KBM-7 (cell line): Measurements from ENCODE around the gene GPR17.

Experiments used
- DNase-seq: peaks from one replicate; pipeline ENCODE4 v3.0.0-alpha.2; 2015
- in situ Hi-C: fragments of 300-500 bp; cut with MboI; formaldehyde crosslinking; loops from 2 replicates; pipeline ENCODE4 v1.14.3; 2020; ENCODE audit warnings: low sequenced_read_pairs, low pct_unique_long_range_greater_than_20kb, mixed read lengths

Gene GPR17

DNA sequence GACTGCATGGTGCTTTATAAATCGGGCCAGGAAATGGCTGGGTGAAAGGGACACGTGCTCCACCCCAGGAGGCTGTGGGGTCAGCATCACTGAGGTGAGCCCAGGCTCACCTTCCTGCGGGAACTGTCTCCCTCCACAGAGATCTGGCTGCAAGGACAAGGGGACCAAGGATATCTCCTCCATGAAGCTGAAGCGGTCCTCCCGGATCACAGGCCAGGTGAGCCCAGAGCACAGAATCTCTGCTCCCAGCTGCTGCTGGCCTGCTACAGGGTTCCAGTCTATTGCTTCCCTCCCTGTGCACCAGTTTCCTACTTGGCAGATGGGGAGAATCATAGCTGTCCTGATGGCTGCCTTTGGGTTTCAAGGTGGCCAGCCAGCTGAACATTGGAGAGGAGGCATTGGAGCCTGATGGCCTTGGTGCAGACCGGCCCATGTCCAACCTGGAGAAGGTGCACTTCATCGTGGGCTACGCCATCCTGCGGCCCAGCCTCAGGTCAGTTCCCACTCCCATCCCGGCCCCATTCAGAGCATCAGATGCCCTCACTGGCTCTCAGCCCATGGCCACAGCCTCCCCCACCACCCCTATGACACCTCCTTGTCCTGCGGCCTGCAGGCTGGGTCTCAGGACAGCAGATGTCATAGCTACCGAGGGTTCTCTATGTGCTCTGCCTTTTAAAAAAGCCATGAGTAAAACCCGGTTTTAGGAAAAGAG lies 33.7 kb upstream of the GPR17 start:
- in situ Hi-C loops, result no loop called here
- DNase-seq, result no peak

GRCh38 chr2:127614246-127614645 lies 31.7 kb upstream of the GPR17 start:
- DNase-seq, result no peak
- in situ Hi-C loops, result no loop called here

GRCh38 chr2:127614731-127615130 lies 31.2 kb upstream of the GPR17 start:
- in situ Hi-C loops, result no loop called here
- DNase-seq, result no peak

DNA sequence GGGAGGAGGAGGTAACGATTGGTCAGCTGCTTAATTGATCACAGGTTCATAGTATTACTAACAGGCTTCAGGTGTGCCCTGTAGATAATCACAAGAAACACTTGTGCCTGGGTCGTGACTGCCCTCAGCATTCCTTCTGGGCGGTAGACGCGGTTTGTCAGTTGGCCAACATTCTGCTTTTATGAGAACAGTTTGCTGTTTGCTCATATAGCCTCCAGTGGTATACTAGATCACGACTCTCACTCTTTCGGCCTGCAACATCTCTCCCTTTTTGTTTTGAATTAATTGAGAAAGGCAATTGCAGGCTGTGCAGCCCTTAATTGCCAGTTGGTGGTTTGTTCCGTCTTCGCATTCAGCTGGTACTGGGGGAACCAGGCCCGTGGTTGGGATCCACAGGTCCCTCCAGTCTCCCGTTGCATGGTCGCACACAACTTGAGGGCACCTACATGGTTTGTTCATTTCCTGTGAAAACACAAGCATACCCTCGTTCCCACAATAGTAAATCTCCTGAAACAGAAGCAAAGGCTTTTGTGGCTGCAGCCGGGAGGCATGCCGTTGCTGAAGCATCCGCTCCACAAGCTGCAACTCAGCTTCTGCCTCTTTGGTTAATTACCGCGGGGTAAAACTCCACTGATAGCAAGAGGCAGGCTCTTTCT lies 30.3 kb upstream of the GPR17 start:
- in situ Hi-C loops, result no loop called here
- no peak for DNase-seq

DNA sequence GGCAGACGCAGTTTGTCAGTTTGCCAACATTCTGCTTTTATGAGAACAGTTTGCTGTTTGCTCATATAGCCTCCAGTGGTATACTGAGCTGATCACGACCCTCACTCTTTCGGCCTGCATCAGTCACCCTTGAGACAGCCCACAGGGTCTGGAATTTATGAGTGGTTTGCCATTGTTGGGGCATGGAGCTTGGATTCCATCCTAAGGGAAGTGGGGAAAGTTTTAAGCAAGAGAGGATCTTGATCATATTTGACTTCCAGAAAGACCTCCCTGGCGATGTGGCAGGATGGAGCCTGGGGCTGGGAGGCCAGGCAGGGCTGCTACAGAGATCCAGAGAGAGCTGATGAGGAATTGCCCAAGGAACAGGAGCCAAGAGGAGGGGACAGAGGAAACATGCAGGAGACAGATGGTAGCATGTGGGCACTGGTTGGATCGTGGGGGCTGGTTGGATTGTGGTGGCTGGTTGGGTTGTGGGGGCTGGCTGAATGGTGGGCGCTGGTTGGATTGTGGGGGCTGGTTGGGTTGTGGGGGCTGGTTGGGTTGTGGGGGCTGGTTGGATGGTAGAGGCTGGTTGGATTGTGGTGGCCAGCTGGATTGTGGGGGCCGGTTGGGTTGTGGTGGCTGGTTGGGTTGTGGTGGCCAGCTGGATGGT lies 27.3 kb upstream of the GPR17 start:
- in situ Hi-C loops, result no loop called here
- no peak for DNase-seq

DNA sequence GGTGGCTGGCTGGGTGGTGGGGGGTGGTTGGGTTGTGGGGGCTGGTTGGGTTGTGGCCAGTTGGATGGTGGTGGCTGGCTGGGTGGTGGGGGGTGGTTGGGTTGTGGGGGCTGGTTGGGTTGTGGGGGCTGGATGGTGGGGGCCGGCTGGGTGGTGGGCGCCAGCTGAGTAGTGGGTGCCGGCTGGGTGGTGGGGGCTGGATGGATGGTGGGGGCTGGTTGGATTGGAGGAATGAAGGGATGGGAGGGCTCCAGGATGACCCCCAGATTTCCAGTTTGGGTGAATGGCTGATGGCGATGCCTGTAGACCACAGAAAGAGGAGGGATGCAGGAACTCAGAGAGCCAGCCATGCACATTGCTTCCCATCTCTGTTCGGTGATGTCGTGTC lies 26.8 kb upstream of the GPR17 start:
- in situ Hi-C loops, result no loop called here
- no peak for DNase-seq

DNA sequence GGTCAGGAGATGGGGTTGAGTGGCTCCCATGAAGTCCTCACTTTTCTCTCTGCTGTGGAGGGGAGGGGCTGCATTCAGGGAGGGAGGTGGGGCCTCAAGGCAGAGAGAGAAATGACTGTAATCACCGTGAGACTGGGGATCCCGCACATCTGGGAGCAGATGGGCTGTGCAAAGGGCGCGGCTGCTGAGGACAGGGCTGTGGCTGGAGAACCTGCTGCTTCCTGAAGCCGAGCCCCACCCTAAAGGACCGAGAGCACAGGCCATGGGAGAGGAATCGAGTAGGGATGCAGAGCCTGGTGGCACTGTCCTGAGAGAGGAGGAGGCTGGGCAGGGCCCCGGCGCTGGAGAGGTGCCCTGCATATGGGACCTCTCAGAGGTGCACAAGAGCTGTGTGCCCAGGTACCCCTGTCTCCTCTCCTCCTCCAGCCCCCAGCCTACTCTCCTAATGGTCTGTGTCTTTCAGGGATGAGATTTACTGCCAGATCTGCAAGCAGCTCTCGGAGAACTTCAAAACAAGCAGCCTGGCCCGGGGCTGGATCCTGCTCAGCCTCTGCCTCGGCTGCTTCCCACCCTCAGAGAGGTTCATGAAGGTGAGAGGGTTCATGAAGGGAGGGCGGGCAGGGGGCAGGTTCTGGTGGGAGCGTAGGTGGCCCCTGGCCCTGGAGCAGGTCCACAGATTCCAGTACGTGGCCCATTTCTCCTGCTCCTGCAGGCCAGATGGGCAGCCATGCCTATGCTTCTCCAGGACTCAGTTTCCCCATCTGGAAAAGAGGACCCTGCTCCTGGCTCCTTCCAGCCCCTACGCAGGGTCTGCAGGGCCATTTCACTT lies 25.9 kb upstream of the GPR17 start:
- DNase-seq, result no peak
- in situ Hi-C loops, result no loop called here

GRCh38 chr2:127620866-127621265 lies 25.1 kb upstream of the GPR17 start:
- no peak for DNase-seq
- in situ Hi-C loops, result no loop called here

- DNase-seq, result no peak
- in situ Hi-C loops, result no loop called here
Observed at GRCh38 chr2:127621981-127622431, 23.9 kb upstream of the GPR17 start.

GRCh38 chr2:127622561-127623387 lies 23.2 kb upstream of the GPR17 start:
- in situ Hi-C loops, result no loop called here

DNA sequence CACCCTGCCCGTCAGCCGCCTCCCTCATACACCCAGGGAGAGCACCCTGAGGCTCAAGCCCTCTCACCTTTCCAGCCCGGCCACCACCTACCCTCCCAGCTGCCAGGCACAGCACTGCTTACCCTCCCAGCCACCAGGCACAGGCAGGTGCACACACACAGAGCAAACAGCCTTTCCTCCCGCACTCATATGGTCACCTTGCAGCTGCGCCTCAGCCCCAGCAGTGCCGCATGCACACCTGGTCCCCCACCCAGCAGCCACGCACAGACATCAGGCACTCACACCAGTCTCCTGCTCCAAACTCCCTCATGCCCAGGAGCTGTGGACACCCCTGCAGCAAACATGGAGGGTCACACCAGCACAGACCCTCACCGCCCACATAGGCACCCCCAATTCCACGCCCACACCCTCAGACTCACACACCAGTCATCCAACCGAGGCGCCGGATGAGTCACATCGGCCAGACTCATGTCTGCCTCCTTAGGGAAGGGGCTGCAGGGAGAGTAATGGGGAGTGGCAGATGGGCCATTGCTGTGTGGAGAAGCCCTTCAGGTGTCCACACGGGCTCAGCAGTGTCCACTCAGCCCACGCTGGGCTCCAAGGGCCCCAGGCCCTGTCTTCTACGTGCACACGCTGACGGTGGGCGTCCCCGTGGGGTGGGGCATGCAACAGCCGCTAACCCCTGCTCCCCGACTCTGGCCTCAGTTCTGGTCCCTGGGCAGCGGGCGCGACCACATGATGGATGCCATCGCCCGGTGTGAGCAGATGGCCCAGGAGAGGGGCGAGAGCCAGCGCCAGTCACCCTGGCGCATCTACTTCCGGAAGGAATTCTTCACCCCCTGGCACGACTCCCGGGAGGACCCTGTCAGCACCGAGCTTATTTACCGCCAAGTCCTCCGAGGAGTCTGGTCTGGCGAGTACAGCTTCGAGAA lies 22.3 kb upstream of the GPR17 start:
- DNase-seq, result no peak

More at GRCh38 chr2:127622561-127623387, 23.2 kb upstream of the GPR17 start:
- no peak for DNase-seq

DNA sequence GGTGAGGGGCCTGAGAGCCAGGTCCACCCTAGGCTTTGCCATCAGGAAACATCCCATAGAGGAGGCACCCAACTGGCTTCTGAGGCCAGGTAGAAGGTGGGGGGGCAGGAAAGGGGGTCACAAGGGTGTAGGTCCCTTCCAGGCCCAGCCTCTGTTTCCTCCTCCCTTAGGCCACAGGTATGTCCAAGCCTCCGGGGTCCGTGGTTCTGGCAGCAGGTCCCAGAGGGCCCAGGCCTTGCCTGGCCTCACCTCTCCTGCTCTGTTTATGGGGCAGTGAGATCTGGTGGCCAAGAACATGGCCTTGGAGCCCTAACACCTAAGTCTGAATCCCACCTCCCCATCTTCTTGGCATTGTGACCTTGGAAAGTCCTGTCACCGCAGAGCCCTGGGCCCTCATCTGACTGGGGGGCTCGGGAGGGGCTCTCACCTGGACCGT lies 21.6 kb upstream of the GPR17 start:
- in situ Hi-C loops, result no loop called here
- DNase-seq, result no peak

More for the DNA sequence above, 22.3 kb upstream of the GPR17 start:
- in situ Hi-C loops, result no loop called here

- in situ Hi-C loops, result no loop called here
- DNase-seq, result no peak
Observed at GRCh38 chr2:127624756-127625571, 21.0 kb upstream of the GPR17 start.

- DNase-seq, result no peak
- in situ Hi-C loops, result no loop called here
Observed at GRCh38 chr2:127625572-127625951, 20.4 kb upstream of the GPR17 start.

DNA sequence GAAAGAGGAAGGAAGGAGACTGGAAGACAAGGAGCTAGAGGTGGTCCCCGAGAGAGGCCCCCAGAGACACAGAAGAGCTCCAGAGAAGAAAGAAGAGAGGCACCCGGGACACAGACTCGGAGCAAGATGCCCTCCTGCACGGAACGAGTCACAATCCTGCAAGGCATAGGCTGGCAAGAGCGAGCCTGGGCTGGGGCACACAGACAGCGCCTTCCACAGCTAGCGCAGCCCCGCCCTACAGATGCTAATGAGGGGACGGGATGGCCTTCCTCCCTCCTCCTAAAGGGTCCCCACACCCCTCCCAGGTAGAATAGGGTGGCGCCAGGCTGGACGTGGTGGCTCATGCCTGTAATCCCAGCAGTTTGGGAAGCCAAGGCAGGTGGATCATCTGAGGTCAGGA lies 19.8 kb upstream of the GPR17 start:
- in situ Hi-C loops, result no loop called here
- no peak for DNase-seq

GRCh38 chr2:127626917-127627739 lies 18.8 kb upstream of the GPR17 start:
- no peak for DNase-seq
- in situ Hi-C loops, result no loop called here
